NCI-H82 (cell line): ENCODE results near the gene PFKL.

Experiments
- DNase-seq: peaks from one replicate; lab custom pipeline; 2025; lab: John Stamatoyannopoulos, UW

PFKL gene

GRCh38 chr21:44295163-44295573 lies 4.7 kb upstream of the PFKL start:
- no peak for DNase-seq

DNA sequence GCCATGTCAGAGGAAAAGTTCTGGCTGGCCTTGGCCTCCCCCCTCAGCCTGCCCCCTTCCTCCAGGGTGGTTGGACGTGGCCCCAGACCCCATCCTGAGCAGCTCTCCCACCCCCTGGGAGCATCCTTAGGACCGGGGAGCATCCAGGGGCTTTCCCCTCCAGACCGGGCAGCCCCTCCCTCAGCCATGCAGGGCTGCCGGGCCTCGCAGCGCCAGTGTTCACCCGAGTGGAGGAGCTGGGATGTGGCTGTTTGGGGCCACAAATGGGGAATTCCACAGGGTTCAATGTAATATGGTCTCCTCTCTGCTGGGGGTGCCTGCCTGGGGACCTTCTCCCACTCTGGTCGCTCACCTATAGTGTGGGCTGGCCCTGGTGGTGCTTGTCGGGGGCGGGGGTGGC lies 4.2 kb upstream of the PFKL start:
- DNase-seq: no peak

- DNase-seq: no peak
These were observed 3.7 kb upstream of the PFKL start for GRCh38 chr21:44296103-44296519.

- DNase-seq: no peak
These were observed 2.9 kb upstream of the PFKL start for GRCh38 chr21:44296916-44297315.

GRCh38 chr21:44297525-44298290 lies 2.1 kb upstream of the PFKL start:
- peak; percentile 93 for DNase-seq

- no peak for DNase-seq
These were observed 1.6 kb upstream of the PFKL start for GRCh38 chr21:44298301-44298700.

- DNase-seq: no peak
These were observed 782 bp upstream of the PFKL start for GRCh38 chr21:44299085-44299457.

DNA sequence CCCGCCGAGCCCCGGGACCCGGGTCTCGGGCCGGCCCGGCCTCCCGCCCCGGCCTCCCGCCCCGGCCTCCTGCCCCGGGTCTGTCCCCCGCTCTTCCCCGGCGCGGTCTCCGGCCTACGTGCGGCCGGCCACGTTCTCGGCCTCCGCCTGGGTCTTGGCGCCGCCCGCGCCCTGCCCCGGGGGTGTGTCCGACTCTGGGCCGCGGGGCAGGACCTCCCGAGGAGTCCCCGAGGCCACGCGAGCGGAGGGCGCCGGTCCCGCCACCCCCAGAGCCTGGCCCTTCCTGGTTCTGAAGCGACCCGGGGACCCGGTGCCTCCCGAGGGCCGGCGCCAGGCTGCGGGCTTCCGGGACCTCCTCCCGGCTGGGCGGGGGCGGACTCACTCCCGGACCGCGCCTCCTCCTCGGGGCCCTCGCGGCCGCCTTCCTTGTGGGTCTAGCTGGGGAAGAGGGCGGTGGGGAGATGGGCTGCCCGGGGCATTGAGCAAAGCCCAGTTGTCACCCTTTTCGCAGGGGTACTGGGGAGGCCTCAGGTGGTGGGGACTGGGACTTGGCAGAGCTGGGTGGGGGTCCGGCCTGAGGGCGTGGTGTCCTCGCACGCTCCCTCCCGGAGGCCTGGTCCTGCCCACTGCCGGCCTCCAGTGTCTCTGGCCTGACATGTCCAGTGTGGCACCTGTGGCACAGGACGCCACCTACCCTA lies 558 bp downstream of the PFKL start:
- peak; percentile 42 for DNase-seq

GRCh38 chr21:44301141-44301540 lies 1.3 kb downstream of the PFKL start:
- DNase-seq: no peak

DNA sequence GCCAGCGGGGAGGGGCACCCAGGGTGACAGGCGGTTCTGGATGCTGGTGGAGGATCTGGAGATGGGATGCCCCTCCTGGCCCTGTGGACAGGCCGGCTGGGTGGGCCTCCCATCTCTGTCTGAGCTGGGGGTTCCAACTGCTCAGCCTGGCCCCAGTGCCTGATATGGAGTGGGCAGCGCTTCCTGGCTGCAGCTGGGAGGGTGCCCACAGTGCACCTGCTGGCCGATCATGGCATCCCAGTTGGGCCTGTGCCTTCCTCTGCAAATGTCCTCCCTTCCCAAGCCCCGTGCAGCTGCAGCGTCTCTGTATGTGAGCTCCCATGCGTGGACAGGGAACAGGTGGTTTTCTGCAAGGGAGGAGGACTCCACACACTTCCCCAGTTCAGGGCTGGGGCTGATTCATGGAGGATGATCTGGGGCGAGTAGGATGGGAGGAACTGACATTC lies 2.1 kb downstream of the PFKL start:
- no peak for DNase-seq

DNA sequence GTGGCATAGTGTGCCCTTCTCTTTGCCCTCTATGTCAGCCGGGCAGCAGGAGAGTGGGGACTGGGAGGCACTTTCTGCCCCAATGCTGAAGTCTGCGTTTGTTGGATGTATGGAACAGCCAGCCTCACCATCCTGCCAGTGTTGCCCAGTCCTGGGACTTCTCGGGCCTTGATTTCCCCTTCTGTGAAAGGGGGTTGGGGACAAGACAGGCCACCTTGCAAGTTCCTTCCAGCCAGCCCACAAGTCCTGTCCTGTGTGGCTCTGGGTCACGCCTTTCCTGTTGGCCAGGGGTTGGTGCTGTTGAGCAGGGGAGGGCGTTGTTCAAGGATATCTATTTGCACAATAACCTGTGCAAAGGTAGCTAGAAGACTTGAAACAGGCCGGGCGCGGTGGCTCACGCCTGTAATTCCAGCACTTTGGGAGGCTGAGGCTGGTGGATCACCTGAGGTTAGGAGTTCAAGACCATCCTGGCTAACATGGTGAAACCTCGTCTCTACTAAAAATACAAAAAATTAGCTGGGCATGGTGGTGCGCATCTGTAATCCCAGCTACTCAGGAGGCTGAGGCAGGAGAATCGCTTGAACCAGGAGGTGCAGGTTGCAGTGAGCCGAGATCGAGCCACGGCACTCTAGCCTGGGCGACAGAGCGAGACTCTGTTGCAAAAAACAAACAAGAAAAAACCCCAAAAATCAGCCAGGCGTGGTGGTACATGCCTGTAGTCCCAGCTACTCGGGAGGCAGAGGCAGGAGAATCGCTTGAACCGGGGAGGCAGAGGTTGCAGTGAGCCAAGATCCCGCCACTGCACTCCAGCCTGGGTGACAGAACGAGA lies 2.9 kb downstream of the PFKL start:
- peak; percentile 52 for DNase-seq

DNA sequence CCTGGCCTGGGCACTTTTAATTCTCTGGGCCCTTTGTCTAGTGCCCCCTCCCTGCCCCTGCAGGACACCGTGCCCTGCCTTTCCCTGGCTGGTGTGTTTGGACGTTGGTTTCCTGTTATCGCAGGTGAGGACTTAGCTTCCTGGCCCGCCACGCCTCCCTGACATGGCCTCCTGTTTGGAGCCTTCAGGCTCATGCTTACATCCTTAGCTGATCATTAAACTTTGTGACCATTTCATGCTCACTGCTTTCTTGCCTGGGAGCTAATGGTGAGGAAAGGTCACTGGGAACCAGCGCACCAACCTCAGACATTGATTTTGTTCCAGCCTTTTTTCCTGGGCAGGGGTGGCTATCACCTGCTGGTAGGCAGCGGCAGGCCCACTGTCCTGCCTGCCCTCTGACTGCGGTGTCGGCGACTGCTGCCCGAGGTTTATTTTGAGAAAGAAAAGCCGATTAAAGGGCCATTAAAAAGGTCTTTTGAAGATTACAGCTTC lies 3.7 kb downstream of the PFKL start:
- DNase-seq: peak; percentile 58

DNA sequence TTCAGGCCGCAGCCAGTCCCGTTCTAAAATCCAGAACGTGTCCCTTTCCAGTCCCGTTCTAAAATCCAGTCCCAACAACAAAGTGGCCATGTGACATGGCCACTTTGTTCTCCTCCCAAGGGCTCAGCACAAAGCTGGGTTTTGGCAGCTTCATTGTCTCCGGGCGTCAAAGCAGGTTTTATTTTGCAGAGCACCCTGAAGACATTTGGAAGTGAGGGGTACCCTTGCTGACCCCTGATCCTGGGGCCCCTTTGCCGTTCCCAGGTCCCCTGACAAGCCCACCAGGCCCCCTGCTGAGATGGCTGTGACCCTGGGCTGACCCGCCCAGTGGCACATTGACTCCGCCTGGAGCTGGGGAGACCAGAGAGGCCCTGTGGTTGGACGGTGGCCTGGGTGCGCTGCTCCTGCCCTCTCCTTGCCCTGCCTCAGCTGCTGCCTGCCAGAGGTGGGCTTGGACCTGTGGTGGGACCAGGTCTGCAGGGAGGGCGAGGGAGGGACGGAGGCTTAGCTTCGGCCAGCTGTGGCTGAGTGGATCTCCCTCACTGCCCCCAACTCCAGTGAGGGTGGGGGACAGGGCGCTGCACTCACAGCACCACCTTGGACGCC lies 4.3 kb downstream of the PFKL start:
- no peak for DNase-seq

DNA sequence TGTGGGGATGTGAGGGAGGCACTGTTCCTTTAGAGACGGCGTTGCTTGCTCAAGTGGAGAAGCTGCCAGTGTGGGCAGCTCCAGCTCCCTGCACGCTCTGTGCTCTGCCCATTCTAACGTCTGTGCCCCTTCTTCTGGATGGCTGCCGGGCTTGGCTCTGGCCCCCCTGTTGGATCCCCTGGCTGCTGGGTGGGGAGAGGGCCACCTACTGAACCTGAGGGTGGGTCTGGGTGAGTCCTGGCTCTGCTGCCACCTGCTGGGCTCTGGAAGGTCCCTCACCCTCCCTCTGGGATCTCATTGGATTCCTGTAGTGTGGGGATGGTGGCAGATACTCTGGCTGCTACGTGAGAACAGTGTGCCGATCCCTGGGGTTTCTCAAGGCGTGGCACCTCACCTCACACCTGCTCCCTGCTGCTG lies 5.0 kb downstream of the PFKL start:
- DNase-seq: peak; percentile 89

- DNase-seq: no peak
These were observed 5.8 kb downstream of the PFKL start for GRCh38 chr21:44305691-44306090.

GRCh38 chr21:44306936-44307704 lies 7.3 kb downstream of the PFKL start:
- no peak for DNase-seq

- DNase-seq: no peak
These were observed 11.0 kb downstream of the PFKL start for GRCh38 chr21:44310628-44311507.

DNA sequence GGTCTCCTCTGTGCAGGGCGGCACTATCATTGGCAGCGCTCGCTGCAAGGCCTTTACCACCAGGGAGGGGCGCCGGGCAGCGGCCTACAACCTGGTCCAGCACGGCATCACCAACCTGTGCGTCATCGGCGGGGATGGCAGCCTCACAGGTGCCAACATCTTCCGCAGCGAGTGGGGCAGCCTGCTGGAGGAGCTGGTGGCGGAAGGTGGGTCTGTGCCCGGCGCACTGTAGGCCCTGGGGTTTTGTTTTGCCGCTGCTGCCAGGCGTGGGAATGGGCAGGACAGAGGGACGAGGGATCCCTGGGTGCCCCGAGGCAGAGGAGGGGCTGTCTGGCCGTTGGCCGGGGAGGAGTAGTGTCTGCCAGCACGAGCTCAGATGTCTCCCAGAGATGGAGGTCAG lies 12.2 kb downstream of the PFKL start:
- DNase-seq: no peak

DNA sequence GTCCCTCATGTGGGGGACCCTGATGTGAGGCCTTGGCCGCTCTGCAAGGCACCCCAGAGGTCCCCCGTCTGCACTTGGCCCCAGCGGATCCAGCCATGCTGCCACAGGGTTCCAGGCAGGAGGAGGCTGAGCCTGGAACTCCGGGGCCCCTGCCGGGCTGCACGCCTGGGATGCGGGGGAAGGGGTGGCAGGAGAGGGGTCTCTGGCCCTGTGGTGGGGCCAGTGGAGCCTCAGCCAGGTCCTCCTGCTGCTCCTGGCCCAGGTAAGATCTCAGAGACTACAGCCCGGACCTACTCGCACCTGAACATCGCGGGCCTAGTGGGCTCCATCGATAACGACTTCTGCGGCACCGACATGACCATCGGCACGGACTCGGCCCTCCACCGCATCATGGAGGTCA lies 12.9 kb downstream of the PFKL start:
- no peak for DNase-seq

- no peak for DNase-seq
These were observed 13.6 kb downstream of the PFKL start for GRCh38 chr21:44313451-44313850.
